Measurements from ENCODE around the gene PPIL6. TPM values are rescaled to one million over a fixed set of nuclear protein-coding genes. Genes with fewer than 3 reads are reported as not detected.

Gene PPIL6
- 0.53 and 1.8 TPM in 2 replicates for total RNA-seq
- total RNA-seq (2013), result 1.8 TPM
- 0.85 and 1.8 TPM in 2 replicates for polyA plus RNA-seq
- polyA minus RNA-seq, result 2.6 and 4.6 TPM in 2 replicates

DNA sequence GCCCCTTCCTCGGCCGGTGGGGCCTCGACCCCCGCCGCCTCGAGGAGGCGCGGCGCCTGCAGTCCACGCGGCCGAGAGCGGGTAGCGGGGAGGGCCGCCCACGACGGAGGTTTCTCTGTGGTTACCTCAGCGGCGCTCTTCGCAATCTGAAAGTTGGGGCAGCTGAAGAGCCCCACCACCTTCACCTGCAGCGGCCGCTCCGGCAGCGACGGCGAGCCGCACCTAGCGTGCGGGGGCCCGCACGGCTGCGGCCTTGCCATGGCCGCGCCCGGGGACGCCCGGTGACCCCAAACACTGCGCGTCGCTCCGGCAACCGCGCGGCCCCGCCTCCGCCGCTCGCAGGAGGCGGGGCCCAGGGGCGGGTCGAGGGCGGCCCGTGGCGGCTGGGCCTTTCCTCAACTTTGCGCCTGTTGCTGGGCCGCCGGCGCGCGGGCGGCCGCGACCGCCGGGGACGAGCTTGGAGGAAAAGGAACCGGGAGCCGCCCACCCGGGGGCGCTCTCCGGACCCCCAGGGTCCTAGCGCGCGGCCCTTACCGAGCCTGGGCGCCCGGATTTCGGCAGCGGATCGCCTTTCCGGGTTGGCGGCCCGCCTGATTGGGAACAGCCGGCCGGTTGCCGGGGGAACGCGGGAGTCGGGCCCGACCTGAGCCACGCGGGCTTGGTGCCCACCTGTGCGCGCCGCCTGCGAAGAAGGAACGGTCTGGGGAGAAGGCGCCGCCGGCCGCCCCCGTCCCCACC lies at the start of gene PPIL6, which contains the start of gene SMPD2:
Gene PPIL6, minus strand, starts transcription at position 298 of the 738 bp plus-strand sequence. Its CDS starts 38 bp downstream, at position 260.
Gene SMPD2, plus strand, starts transcription at position 394 of the 738 bp plus-strand sequence. CDS start 398 bp downstream, outside the sequence.
- TF ChIP-seq EZH2 (IDR thresholded peaks at IDR 0.05; ENCODE audit: borderline replicate concordance, insufficient read depth, low read depth, low read length, poor library complexity, severe bottlenecking), result no peak
- TF ChIP-seq, protein P1, sequence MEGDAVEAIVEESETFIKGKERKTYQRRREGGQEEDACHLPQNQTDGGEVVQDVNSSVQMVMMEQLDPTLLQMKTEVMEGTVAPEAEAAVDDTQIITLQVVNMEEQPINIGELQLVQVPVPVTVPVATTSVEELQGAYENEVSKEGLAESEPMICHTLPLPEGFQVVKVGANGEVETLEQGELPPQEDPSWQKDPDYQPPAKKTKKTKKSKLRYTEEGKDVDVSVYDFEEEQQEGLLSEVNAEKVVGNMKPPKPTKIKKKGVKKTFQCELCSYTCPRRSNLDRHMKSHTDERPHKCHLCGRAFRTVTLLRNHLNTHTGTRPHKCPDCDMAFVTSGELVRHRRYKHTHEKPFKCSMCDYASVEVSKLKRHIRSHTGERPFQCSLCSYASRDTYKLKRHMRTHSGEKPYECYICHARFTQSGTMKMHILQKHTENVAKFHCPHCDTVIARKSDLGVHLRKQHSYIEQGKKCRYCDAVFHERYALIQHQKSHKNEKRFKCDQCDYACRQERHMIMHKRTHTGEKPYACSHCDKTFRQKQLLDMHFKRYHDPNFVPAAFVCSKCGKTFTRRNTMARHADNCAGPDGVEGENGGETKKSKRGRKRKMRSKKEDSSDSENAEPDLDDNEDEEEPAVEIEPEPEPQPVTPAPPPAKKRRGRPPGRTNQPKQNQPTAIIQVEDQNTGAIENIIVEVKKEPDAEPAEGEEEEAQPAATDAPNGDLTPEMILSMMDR (IDR thresholded peaks at IDR 0.05), result no peak
- H3K4me2 ChIP-seq (replicated peaks; ENCODE audit: low read depth, low read length, poor library complexity, severe bottlenecking), result peak within 1 kb of the TSS; percentile 83
- peaks cover 25% of the 10 kb centered on the region for H3K79me2 ChIP-seq (ENCODE audit: control insufficient read depth, insufficient read depth, low read length)
- no peaks in the 10 kb centered on the region for H3K9me3 ChIP-seq (ENCODE audit: control extremely low read depth in 1 of 3, control insufficient read depth in 2 of 3, insufficient read depth in 1 of 3, low read length in 2 of 3)
- H3K9me3 Mint-ChIP-seq (ENCODE audit: insufficient read depth), result no peaks in the 10 kb centered on the region
- H3K27ac ChIP-seq (ENCODE audit: low read length in 2 of 2), result peak within 1 kb of the TSS; percentile 79 to 98
- intact Hi-C loops (cut with micrococcal nuclease), result loop anchor here (1.0 to 2.0 kb wide), 9 partner anchors 9 to 876 kb away; partner anchors contain the start of genes CDC40, CEP57L1, MICAL1 and ZBTB24
- DNase-seq (peak; percentile 94), ATAC-seq (ENCODE audit: low read depth) (peak; percentile 87)
- peak within 1 kb of the TSS; percentile 96 for H3K27ac Mint-ChIP-seq
- peak within 1 kb of the TSS; percentile 0 to 93 (median 90) for H3K4me3 ChIP-seq (ENCODE audit: control extremely low read depth in 1 of 5, extremely low read depth in 1 of 5, insufficient read depth in 1 of 5, low read depth in 2 of 5, low read length in 4 of 5)
- H3K27me3 Mint-ChIP-seq, result no peaks in the 10 kb centered on the region
- H3K9ac ChIP-seq (ENCODE audit: low read length), result peak within 1 kb of the TSS; percentile 98
- H3K4me1 ChIP-seq (ENCODE audit: control insufficient read depth in 2 of 2, insufficient read depth in 2 of 2, low read length in 2 of 2), result peaks cover 21 to 30% of the 10 kb centered on the region in 2 donors
- peak within 1 kb of the TSS; percentile 97 for H3K4me3 Mint-ChIP-seq
- WGBS (ENCODE audit: insufficient coverage), result under 1% methylated on average over 101 of the region's 102 CpGs
- H3K4me1 Mint-ChIP-seq, result peaks cover 31% of the 10 kb centered on the region
- H3K27me3 ChIP-seq (replicated peaks in 1 of 4; ENCODE audit: control extremely low read depth in 1 of 4, control insufficient read depth in 3 of 4, insufficient read depth in 4 of 4, low read length in 3 of 4), result no peaks in the 10 kb centered on the region
- peak within 1 kb of the TSS; percentile 83 for H2AFZ ChIP-seq (ENCODE audit: insufficient read depth, low read depth, low read length, poor library complexity, severe bottlenecking)
- peaks cover 0 to 32% of the 10 kb centered on the region in 2 experiments for H3K36me3 ChIP-seq (replicated peaks in 1 of 2; ENCODE audit: control extremely low read depth in 1 of 2, control insufficient read depth in 1 of 2, extremely low read depth in 1 of 2, insufficient read depth in 2 of 2, low read length in 1 of 2)
- CTCF ChIA-PET, result interaction anchor here (0.6 to 5.6 kb wide), 9 partner anchors 14 to 599 kb away, joined by 3 to 55 read pairs (median 6); partner anchors contain the start of genes CD164, MICAL1 and ZBTB24
- POLR2A ChIA-PET, result interaction anchor here (0.7 to 2.9 kb wide), 10 partner anchors 10 to 346 kb away, joined by 3 to 35 read pairs (median 8); partner anchors contain the start of genes AK9, CD164, CEP57L1 and FIG4
- H4K20me1 ChIP-seq (ENCODE audit: control insufficient read depth, insufficient read depth, low read length, poor library complexity, severe bottlenecking), result peaks cover 19% of the 10 kb centered on the region
